Mesothelial cell of epicardium (in vitro differentiated cells): ENCODE data around the gene TNFRSF11A. TPM values are rescaled to one million over a fixed set of nuclear protein-coding genes. Genes with fewer than 3 reads are reported as not detected.

ENCODE experiments used
- DNase-seq, 2 experiments: peaks; one replicate each; pipeline ENCODE4 v3.0.0; 2021; ENCODE audit warnings: low spot score in 2 of 2; ENCODE audit not compliant: unreplicated experiment in 2 of 2
- H3K27ac Mint-ChIP-seq: 2 replicates; pipeline ENCODE4 v1.8.0; 2021; ENCODE audit warnings: mixed read lengths
- H3K27me3 Mint-ChIP-seq: 2 replicates; pipeline ENCODE4 v1.8.0; 2021; ENCODE audit warnings: low read depth, mixed read lengths
- H3K36me3 Mint-ChIP-seq: 2 replicates; pipeline ENCODE4 v1.8.0; 2021; ENCODE audit warnings: mixed read lengths
- H3K4me1 Mint-ChIP-seq: 2 replicates; pipeline ENCODE4 v1.8.0; 2021; ENCODE audit warnings: mixed read lengths
- H3K4me3 Mint-ChIP-seq: 2 replicates; pipeline ENCODE4 v1.8.0; 2021; ENCODE audit warnings: mild to moderate bottlenecking, moderate library complexity, mixed read lengths
- H3K9me3 Mint-ChIP-seq: 2 replicates; pipeline ENCODE4 v1.8.0; 2021; ENCODE audit warnings: mixed read lengths
- total RNA-seq: library from RNA; stranded (reverse); gene quantifications from 3 replicates; pipeline ENCODE4 v1.2.1, GENCODE V29; 2021
- TF ChIP-seq, protein P1 (sequence below): fragments of 200-600 bp; sonication (generic); IDR thresholded peaks from one replicate; pipeline ENCODE4 v1.5.0; 2021; ENCODE audit warnings: antibody characterized with exemption; ENCODE audit not compliant: unreplicated experiment

The TNFRSF11A gene
- total RNA-seq, 1 donor from 2014 or later: 0.83 TPM

GRCh38 chr18:62331581-62332356, 6.7 kb downstream of the TNFRSF11A start:
- H3K9me3 Mint-ChIP-seq: no peaks in the 10 kb centered on the region
- no peak for DNase-seq
- H3K27me3 Mint-ChIP-seq: peaks cover 58% of the 10 kb centered on the region
- H3K4me1 Mint-ChIP-seq: peaks cover 16% of the 10 kb centered on the region
- H3K36me3 Mint-ChIP-seq: no peaks in the 10 kb centered on the region
- H3K27ac Mint-ChIP-seq: no peak overlapping the region
- TF ChIP-seq, protein P1, sequence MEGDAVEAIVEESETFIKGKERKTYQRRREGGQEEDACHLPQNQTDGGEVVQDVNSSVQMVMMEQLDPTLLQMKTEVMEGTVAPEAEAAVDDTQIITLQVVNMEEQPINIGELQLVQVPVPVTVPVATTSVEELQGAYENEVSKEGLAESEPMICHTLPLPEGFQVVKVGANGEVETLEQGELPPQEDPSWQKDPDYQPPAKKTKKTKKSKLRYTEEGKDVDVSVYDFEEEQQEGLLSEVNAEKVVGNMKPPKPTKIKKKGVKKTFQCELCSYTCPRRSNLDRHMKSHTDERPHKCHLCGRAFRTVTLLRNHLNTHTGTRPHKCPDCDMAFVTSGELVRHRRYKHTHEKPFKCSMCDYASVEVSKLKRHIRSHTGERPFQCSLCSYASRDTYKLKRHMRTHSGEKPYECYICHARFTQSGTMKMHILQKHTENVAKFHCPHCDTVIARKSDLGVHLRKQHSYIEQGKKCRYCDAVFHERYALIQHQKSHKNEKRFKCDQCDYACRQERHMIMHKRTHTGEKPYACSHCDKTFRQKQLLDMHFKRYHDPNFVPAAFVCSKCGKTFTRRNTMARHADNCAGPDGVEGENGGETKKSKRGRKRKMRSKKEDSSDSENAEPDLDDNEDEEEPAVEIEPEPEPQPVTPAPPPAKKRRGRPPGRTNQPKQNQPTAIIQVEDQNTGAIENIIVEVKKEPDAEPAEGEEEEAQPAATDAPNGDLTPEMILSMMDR: no peak
- H3K4me3 Mint-ChIP-seq: no peak overlapping the region

- Mint-ChIP-seq H3K27me3 (peaks cover 53% of the 10 kb centered on the region), H3K36me3 (no peaks in the 10 kb centered on the region), H3K27ac (no peak overlapping the region), H3K4me3 (no peak overlapping the region), H3K9me3 (no peaks in the 10 kb centered on the region), H3K4me1 (peaks cover 16% of the 10 kb centered on the region)
- TF ChIP-seq, protein P1: no peak
- DNase-seq: no peak
These were observed 7.3 kb downstream of the TNFRSF11A start for GRCh38 chr18:62332431-62332830.

DNA sequence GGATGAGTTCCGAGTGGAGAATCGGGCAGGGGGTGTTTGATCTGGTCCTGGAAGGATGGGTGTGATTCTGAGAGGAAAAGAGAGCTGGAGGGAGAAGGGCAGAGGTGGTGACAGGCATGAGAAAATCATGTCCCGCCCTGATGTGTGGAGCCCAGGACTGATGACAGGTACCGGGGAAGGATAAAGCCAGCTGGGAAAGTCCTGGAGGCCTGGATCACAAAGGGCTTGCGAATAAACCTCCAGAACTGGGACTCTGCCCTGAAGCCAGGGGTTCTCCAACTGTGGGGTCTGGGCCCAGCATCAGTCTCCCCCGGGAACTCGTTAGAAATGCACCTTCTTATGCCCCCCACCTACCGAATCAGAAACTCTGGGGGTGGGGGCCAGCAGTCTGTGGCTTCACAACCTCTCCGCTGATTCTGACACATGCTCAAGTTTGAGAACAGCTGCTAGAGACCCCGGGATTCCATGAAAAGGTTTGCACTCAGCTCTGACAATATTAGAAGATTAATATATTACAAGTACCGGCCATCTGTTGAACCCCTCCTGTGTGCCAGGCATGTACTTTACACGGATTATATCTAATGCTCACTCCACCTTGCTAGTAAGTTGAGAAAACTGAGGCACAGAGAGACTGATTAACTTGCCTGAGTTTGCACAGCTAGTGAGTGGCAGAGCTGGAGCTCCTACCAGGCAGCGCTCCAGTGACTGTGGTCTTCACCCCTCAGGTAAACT, 8.0 kb downstream of the TNFRSF11A start:
- Mint-ChIP-seq H3K4me1 (peaks cover 13% of the 10 kb centered on the region), H3K27ac (no peak overlapping the region)

DNA sequence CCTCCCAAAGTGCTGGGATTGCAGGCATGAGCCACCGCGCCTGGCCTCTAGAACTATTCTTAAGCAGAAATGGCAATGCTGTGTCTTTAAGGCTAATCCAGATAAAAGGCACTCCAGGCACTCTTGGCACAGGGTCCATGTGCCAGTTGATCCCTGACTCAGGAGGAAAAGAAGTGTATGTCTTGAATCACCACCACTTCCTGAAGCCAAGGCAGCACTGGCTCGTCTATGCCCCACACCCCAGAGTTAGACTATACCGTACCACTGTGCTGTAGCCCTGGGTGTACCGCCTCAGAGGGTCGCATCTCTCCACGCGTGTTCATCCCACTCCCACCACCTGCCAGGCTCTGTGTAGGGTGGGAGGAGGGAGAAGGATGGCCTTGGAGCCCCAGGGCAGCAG, 9.0 kb downstream of the TNFRSF11A start:
- H3K4me3 Mint-ChIP-seq: no peak overlapping the region
- no peak overlapping the region for H3K27ac Mint-ChIP-seq
- peaks cover 10% of the 10 kb centered on the region for H3K4me1 Mint-ChIP-seq
- peaks cover 54% of the 10 kb centered on the region for H3K27me3 Mint-ChIP-seq
- TF ChIP-seq, protein P1: no peak
- H3K36me3 Mint-ChIP-seq: no peaks in the 10 kb centered on the region
- DNase-seq: no peak
- H3K9me3 Mint-ChIP-seq: no peaks in the 10 kb centered on the region

More for the DNA sequence above, 8.0 kb downstream of the TNFRSF11A start:
- TF ChIP-seq, protein P1: no peak
- H3K9me3 Mint-ChIP-seq: no peaks in the 10 kb centered on the region
- peaks cover 53% of the 10 kb centered on the region for H3K27me3 Mint-ChIP-seq
- H3K4me3 Mint-ChIP-seq: no peak overlapping the region
- no peak for DNase-seq
- no peaks in the 10 kb centered on the region for H3K36me3 Mint-ChIP-seq

DNA sequence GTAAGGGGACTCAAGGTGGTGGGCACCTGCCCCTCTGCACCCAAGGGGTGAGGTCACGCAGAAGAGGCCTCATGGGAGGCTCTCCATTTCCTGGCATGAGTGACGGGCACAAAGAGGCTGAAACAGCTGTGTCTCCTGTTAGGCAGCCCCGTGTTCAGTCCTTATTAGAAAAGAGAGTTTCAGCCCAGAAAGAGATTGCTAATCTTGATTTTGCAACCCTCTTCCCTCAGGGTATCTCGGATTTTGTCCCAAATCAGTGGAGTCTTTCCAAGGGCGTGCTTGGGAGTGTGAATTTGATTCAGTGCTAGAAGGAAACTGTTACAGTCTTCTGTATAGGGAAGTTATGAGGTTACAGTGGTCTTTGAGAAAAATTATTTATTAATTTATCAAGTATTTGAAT, 10.4 kb downstream of the TNFRSF11A start:
- no peak for DNase-seq
- no peaks in the 10 kb centered on the region for H3K9me3 Mint-ChIP-seq
- peaks cover 48% of the 10 kb centered on the region for H3K27me3 Mint-ChIP-seq
- H3K4me3 Mint-ChIP-seq: no peak overlapping the region
- H3K4me1 Mint-ChIP-seq: peaks cover 10% of the 10 kb centered on the region
- no peak overlapping the region for H3K27ac Mint-ChIP-seq
- H3K36me3 Mint-ChIP-seq: no peaks in the 10 kb centered on the region
- TF ChIP-seq, protein P1: no peak
